Activated gamma-delta T cell (primary cell): ENCODE data around the gene ADAD2.
"Not testable (repeated sequence)": the region's sequence is repeated elsewhere in the genome, so short reads cannot be mapped to it uniquely, and the experiment has no call there.

Source experiments
- DNase-seq: peaks from one replicate; lab custom pipeline; 2025; lab: John Stamatoyannopoulos, UW

Gene ADAD2

DNA sequence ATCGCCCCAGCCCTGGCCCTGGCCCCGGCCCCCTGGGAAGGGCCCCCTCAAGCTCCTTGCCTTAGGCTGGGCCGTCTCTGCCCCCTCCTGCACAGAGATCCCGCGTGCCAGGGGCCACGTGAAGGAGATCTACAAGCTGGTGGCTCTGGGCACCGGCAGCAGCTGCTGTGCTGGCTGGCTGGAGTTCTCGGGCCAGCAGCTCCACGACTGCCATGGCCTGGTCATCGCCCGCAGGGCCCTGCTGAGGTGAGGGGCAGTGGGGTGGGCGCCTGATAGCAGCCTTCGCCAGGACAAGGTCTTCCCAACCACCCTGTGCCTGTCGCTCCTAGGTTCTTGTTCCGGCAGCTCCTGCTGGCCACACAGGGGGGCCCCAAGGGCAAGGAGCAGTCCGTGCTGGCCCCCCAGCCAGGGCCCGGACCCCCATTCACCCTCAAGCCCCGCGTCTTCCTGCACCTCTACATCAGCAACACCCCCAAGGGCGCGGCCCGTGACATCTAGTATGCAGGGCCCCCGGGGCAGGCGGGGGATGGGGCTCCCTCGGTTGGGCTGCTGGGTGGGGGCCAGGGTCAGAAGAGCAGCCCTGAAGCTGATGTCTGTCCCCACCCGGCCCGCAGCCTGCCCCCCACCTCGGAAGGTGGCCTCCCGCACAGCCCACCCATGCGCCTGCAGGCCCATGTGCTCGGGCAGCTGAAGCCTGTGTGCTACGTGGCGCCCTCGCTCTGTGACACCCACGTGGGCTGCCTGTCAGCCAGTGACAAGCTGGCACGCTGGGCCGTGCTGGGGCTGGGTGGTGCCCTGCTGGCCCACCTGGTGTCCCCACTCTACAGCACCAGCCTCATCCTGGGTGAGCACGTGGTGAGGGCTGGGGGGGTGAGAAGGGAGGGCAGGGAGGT, 4.5 kb downstream of the ADAD2 start:
- no peak for DNase-seq

DNA sequence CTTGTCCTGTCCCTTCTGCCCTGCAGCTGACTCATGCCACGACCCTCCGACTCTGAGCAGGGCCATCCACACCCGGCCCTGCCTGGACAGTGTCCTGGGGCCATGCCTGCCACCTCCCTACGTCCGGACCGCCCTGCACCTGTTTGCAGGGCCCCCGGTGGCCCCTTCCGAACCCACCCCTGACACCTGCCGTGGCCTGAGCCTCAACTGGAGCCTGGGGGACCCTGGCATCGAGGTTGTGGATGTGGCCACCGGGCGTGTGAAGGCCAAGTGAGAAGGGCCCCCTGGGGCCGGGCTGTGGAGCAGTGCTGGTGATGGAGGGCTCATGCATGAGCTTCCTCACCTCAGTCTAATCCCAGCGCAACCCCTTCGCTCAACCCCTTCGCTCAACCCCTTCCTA, 5.1 kb downstream of the ADAD2 start:
- DNase-seq: no peak

DNA sequence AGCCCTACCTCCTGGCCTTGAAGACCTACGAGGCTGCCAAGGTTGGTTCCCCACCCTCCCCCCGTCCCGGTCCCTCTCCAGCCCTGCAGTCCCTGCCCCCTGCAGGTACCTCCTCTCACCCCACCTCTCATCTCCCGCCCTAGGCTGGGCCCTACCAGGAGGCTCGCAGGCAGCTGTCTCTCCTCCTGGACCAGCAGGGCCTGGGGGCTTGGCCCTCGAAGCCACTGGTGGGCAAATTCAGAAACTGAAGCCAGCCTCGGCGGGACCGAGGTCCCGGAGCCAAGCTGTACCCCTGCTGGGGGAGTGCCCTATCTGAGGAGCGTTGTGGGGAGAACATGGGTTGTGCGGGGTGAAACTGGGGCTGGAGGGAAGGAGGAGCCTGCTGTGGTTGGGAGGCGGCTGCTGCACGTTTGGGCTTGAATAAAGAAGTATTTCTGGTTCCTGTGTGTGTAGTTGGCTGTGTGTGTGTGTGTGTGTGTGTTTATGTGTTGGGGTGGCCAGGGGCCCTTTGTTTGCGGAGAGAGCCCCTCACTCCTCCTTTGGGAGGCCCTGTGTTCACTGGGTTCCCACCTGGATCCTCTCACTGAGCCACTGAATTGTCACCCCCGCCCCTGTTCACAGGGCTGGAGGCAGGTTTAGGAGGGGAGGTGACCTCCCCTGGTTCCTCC, 5.9 kb downstream of the ADAD2 start:
- no peak for DNase-seq

DNA sequence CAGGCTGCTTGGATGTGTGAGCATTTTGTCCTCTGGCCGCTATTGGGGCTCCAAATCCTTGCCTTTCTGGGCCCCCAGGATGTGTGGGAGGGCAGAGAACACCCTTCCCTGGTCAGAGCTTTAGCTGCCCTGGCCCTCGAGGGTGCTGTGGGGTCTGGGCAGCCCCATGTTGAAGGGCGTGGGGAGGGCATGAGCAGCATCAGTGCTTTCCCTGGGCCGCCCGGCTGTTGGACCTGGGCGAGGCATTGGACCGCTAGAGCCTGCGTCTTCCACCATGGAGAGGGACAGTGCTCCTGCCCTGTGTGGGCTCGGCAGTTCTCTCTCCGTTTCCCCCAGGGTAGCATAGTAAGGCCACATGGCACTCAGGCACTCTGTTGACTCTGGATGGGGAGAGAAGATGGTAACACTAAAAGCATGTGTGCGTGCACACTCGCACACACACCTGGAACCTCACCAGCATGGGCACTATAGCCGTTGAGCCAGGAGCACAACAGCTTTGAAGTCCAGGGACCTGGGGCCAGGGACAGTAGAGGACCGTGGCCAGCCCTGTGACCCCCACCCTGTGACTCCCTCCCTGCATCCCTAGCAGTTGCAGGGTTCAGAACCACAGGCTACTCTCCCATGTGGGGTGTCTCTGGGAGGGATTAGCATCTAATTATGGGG, 6.6 kb downstream of the ADAD2 start:
- no peak for DNase-seq

DNA sequence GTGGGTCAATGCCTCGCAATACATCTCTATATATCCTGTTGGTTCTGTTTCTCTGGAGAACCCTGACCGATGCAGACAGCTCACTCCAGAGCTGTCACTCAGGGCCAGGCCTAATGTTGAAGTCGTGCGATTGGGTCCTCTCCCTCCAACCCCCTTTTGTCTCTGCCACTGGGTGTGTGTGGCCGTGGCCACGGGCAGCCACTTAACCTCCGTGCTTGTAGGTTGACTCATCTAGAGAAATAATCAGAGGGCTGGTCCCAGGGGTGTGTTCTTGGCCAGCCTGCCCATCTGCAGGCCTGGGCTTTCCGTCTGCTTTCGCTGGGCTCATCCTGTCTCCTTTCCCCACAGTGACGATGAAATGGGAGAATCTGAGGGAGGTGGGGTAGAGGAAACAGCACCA, 7.4 kb downstream of the ADAD2 start:
- no peak for DNase-seq

DNA sequence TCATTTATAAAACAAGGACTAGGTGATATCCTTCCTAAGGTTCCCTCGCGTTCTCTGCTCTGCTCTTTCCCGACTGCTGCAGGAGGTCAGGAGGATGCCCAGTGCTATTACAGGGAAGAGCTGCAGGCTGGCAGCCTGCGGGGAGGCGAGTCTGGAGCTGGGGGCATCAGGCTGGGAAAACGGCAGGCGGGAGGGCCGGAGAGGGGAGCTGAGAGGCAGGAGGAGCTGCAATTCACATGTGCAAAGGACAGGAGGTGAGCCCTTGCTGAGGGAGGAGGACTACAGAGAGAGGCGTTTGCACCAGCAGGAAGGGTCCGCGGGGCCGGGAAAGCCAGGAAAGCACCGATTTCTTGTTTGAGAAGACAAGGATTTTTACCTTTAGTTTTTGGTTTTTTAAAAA, 8.1 kb downstream of the ADAD2 start:
- no peak for DNase-seq

DNA sequence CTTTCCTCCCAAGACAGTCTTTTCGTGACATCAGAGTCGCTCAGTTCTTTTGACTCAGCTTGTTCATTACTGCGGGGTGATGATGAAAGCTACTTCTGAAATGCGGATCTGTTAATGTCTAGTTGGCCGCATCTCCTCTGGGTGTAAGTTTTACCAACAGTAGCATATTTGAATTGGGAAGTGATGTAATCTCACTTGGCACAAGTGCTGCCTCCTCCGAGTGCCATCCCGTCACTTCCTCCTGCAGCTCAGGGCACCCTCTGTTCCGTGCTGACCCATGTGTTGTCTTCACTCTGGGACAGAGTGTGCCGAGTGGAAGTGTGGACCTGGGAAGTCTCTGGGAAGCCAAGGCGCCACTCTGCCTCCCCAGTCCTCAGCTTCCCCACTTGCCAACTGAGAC, 8.9 kb downstream of the ADAD2 start:
- no peak for DNase-seq

DNA sequence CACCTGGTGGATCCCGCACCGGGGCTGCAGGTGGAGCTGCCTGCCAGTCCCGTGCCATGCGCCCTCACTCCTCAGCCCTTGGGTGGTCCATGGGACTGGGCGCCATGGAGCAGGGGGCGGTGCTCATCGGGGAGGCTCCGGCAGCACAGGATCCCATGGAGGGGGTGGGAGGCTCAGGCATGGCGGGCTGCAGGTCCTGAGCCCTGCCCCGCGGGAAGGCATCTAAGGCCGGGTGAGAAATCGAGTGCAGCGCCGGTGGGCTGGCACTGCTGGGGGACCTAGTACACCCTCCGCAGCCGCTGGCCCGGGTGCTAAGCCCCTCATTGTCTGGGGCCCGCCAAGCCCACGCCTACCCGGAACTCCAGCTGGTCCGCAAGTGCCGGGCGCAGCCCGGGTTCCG, 13.6 kb downstream of the ADAD2 start:
- DNase-seq: not testable (repeated sequence)

DNA sequence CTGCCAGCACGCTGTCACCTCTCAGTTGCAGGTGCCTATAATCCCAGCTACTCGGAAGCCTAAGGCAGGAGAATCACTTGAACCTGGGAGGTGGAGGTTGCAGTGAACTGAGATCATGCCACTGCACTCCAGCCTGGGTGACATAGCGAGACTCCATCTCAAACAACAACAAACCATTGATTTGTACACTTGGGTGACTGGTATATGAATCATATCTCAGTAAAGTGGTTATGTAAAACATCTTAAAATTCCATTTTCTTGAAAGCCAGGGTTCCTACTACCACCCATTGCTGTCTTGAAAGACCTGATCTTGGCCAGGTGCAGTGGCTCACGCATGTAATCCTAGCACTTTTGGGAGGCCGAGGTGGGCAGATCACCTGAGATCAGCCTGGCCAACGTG, 14.2 kb downstream of the ADAD2 start:
- DNase-seq: not testable (repeated sequence)

DNA sequence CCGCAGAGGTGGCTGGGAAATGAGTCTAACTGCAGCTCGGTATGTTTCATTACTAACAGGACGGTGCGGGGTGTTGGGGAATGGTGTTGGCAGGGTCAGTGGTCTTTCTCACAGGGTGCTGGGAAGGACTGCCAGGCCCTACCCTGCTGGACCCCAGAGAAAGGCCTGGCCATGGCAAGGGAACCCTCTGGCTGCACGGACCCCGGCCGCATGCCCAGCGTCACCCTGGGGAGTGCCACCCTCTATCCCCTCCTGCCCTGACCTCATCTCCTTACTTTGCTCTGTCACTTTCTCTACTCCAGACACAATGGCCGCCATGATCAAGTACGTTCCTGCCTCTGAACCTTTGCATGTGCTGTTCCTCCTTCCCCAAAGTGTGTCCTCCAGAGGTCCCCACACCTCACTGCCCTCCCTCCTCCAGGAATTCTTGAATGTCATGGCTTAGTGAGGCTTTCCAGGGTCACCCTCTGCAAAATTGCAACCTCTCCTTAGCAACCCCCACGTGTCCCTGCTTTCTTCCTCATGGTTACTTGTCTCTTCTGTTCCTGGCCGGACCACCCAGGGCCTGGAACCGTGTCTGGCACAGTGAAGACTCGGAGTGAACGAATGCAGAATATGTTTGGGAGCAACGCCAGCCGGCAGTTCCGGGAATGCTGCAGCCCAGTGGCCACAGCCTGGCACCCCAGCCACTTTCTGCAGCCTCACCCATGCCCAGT, 15.2 kb downstream of the ADAD2 start:
- no peak for DNase-seq

DNA sequence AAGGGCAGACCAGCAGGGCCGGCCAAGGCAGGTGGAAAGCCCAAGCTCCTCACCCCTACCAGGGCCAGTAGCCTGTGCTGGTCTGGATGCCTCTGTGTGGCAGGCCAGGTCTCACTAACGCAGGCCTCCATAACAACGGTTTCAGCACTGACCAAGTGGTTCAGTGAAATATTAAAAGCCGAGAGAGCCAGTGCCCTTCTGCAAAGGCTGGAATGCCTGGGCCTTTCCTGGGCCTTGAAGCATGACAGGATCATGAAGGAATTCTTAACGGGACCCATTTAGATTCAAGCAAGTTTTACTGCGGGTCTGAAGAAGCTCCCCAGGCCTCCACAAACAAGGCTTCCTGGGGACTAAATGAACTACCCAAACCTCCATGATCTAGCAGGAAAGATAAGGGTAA, 16.3 kb downstream of the ADAD2 start:
- no peak for DNase-seq

DNA sequence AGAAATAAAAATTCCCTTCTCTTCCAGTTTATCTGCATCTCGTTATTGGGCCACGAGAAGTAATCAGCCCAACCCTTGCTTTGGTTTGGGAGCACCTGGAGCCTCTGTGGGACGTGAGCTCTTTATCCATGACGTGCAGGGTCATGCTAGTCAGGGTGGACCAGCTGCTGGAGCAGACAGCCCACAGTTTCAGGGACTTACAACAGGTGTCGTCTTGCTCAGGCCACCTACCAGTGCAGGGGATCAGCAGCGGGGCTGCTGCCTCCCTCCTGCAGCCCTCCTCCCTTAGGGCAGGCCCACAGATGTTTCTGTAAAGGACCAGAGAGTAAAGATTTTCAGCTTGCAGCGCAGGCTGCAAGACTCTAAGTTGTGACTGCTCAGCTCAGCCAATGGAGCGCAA, 16.9 kb downstream of the ADAD2 start:
- no peak for DNase-seq

DNA sequence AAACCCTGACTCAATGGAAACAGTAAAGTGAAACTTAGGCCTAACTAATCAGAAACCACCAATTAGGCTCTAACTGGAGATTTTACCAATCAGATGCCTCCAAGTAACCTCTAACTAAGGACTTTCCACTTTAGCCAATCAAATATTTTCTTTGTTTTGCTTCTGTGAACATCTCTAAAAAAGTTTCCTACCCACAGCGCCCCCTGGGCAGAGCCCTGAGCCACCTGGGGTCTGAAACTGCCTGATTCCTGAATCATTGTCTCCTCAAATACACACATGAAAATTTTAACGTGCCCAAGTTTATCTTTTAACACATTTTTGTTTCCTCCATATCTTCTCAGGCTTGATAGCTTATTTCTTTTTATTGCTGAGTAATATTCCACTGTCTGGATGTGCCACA, 19.0 kb downstream of the ADAD2 start:
- DNase-seq: no peak

DNA sequence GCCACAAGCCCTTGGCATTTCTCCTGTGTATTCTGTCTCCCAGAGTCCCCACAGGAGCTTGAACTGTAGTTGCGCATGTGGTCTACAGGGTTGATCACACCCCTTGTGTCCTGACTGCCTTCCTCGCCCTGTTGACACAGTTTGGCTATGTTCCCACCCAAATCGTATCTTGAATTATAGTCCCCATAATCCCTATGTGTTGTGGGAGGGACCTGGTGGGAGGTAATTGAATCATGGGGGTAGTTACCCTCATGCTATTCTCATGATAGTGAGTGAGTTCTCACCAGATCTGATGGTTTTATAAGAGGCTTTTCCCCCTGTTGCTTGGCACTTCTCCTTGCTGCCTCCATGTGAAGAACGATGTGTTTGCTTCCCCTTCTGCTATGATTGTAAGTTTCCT, 21.2 kb downstream of the ADAD2 start:
- DNase-seq: no peak

DNA sequence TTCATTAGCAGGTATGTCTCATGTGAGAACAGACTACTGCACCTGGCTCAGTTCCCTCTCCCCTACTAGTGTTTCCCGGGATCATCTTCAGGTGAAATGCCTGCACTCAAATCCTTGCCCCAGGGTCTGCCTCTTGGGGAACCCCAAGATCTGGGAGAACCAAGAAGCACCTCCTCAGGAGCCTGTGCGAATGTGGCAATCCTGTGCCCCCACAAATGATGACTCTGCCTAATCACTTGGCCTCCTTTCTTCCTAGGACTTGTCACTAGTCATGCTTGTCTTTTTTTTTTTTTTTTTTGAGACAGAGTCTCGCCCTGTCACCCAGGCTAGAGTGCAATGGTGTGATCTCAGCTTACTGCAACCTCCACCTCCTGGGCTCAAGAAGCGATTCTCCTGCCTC, 21.7 kb downstream of the ADAD2 start:
- DNase-seq: no peak

DNA sequence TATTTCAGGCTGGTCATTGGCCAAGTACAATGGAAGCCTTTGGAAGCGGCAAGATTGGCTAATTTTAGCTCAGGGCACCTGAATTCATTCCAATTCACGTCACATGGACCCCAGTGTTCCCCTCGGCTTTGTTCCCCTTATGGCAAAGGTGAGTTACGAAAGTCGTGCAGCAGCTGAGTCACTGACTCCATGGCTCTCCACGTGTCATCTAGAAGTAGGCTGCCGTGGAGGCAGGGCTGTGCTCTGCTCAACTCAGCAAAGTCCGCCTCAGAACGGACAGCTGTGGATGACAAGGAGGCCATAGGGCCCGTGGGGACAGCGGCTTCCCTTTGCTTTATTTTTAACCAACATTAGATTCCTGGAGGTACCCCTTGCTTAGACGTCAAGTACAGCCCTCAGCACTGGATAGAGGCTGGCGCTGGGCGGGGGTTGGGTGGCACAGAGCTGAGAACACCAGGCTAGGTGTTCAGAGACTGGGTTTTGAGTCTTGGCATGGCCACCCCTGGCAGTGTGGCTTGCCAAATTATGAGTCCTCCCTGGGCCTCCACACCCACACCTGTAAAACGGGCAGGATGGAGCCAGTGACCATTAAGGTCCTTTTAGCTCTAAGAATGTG, 23.6 kb downstream of the ADAD2 start:
- DNase-seq: no peak

DNA sequence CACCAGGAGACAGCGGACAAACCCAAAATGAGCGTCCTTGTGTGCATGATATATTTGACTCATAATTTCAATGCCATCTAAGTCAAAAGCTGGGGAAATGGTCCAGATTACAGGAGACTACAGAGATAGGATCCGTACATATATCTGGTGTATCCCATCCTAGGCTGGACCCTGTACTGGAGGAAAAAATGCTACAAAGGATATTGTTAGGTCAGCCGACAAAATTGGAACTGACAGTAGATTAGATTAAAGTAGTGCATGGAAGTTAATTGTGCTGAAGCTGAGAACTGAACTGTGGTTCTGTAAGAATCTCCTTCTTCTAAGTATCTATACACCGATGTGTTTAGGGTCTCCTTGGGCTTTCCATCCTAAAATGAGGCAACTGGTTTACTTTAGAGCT, 24.6 kb downstream of the ADAD2 start:
- no peak for DNase-seq

DNA sequence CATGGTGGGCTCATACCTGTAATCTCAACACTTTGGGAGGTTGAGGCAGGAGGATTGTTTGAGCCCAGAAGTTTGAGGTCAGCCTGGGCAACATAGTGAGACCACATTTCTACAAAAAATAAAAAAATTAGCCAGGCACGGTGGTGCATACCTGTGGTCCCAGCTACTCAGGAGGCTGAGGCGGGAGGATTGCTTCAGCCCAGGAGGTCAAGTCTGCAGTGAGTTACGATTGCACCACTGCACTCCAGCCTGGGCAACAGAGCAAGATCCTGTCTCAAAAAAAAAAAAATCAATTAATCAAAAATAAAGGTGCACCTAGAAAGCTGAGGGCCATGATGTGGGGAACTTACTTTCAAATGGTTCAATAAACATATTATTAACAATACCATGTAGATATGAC, 25.2 kb downstream of the ADAD2 start:
- DNase-seq: not testable (repeated sequence)

DNA sequence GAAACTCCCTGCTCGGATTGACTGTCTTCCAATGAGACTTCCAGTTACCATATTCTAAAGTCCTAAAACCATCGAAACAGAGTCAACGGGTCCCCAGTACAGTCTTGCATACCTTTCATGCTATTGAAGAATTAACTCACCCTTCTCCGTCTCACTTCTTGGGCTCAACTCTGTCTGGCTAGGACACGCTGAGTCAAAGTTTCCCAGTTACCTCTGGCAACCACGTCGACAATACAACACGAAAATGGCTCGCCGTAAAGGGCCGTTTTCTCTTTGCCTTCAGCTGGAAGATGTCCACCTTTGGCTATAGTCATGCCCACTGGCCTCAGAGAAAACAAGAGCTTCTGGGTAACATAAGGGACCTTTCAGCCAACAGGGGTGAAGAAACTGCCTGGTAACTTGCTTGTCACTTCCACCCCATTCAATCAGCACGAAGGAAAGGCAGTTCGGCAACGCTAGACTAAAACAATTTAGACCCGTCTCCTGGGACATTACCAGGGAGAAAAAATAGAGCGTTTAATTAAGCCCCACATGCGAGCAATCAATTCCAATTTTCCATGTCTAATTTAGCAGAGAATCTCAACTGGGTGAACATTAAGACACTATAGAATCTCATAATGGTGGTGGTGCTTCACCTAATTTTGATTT, 27.3 kb downstream of the ADAD2 start:
- no peak for DNase-seq

DNA sequence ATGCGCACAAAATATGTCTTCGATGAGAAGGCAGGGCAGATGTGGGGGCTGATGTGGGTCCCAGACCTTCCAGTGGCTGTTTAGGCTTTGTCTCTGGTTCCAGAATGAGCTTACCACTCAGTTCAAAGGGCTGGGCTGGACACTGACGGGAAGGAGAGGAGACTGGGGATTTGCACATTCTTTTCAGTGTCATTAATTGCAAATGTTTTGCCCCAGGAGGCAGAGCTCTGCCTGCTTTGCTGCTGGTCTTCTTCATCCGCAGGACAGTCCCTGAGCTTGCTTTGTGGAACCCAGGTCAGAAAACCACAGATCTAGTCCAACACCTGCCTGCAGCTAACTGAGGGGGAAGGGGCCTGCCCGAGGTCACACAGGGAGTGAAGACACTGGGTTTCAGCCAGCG, 28.0 kb downstream of the ADAD2 start:
- no peak for DNase-seq

DNA sequence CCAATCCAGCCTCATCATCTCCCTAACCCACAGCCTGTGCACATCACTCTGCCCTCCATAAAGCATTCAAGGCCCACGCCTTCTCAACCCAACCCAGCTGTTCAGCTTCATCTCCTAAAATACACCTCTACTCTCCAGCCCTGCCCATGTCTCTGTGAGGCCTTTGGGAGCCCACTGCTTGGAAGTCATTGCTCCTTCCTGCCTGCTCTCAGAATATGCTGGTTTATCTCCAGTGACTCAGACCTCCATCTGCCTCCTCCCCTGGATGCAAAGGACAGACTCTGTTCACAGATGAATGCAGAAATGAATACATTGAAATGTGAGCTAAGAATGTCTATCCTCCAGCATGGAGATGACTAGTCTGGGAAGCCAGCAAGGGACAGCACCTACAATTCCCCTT, 29.9 kb downstream of the ADAD2 start:
- DNase-seq: no peak
